ENCODE measurements around the gene OR8A1.

The OR8A1 gene

GRCh38 chr11:124577716-124578427 lies 8.1 kb downstream of the OR8A1 start:
- Histone ChIP-seq H3K27ac (ENCODE audit: low read depth, low read length, poor library complexity, severe bottlenecking) (no peak overlapping the region), H3K9ac (ENCODE audit: low read length) (no peak overlapping the region), H3K36me3 (ENCODE audit: insufficient read depth, low read length) (no peaks in the 10 kb centered on the region), H2AFZ (ENCODE audit: low read length) (no peak overlapping the region), H3F3A (ENCODE audit: insufficient read depth, low read length) (no peaks in the 10 kb centered on the region), H4K20me1 (ENCODE audit: insufficient read depth, low read length) (no peaks in the 10 kb centered on the region), H3K27me3 (ENCODE audit: insufficient read depth, low read length) (no peaks in the 10 kb centered on the region), H3K9me2 (ENCODE audit: low read depth, low read length) (no peaks in the 10 kb centered on the region), H3K9me3 (ENCODE audit: low read length) (no peaks in the 10 kb centered on the region), H3K79me2 (ENCODE audit: insufficient read depth, low read length) (no peaks in the 10 kb centered on the region), H3K4me1 (ENCODE audit: insufficient read depth, low read length, severe bottlenecking) (no peaks in the 10 kb centered on the region), H3K4me3 (ENCODE audit: low read depth, low read length, poor library complexity, severe bottlenecking) (no peak overlapping the region), H3K4me2 (ENCODE audit: low read length) (no peak overlapping the region)
- TF ChIP-seq CTCF (IDR thresholded peaks at IDR 0.05; ENCODE audit: low read length) (no peak), EZH2 (IDR thresholded peaks at IDR 0.05; ENCODE audit: borderline replicate concordance, low read length) (no peak)

- Histone ChIP-seq H3K4me2 (ENCODE audit: low read length) (no peak overlapping the region), H3K4me3 (ENCODE audit: low read depth, low read length, poor library complexity, severe bottlenecking) (no peak overlapping the region), H4K20me1 (ENCODE audit: insufficient read depth, low read length) (no peaks in the 10 kb centered on the region), H3K79me2 (ENCODE audit: insufficient read depth, low read length) (no peaks in the 10 kb centered on the region), H3K9ac (ENCODE audit: low read length) (no peak overlapping the region), H3K36me3 (ENCODE audit: insufficient read depth, low read length) (no peaks in the 10 kb centered on the region), H3K27me3 (ENCODE audit: insufficient read depth, low read length) (no peaks in the 10 kb centered on the region), H3K9me2 (ENCODE audit: low read depth, low read length) (no peaks in the 10 kb centered on the region), H3K27ac (ENCODE audit: low read depth, low read length, poor library complexity, severe bottlenecking) (no peak overlapping the region), H2AFZ (ENCODE audit: low read length) (no peak overlapping the region), H3K4me1 (ENCODE audit: insufficient read depth, low read length, severe bottlenecking) (no peaks in the 10 kb centered on the region), H3K9me3 (ENCODE audit: low read length) (no peaks in the 10 kb centered on the region), H3F3A (ENCODE audit: insufficient read depth, low read length) (no peaks in the 10 kb centered on the region)
- TF ChIP-seq CTCF (IDR thresholded peaks at IDR 0.05; ENCODE audit: low read length) (no peak), EZH2 (IDR thresholded peaks at IDR 0.05; ENCODE audit: borderline replicate concordance, low read length) (no peak)
Observed at GRCh38 chr11:124578761-124579160, 9.0 kb downstream of the OR8A1 start.

GRCh38 chr11:124581817-124582216 lies 12.0 kb downstream of the OR8A1 start:
- H3K27ac ChIP-seq (ENCODE audit: low read depth, low read length, poor library complexity, severe bottlenecking): no peak overlapping the region
- H3K4me1 ChIP-seq (ENCODE audit: insufficient read depth, low read length, severe bottlenecking): no peaks in the 10 kb centered on the region
- H3K9me3 ChIP-seq (ENCODE audit: low read length): no peaks in the 10 kb centered on the region
- H3K36me3 ChIP-seq (ENCODE audit: insufficient read depth, low read length): no peaks in the 10 kb centered on the region
- H4K20me1 ChIP-seq (ENCODE audit: insufficient read depth, low read length): no peaks in the 10 kb centered on the region
- TF ChIP-seq EZH2 (IDR thresholded peaks at IDR 0.05; ENCODE audit: borderline replicate concordance, low read length): no peak
- no peak for TF ChIP-seq CTCF (IDR thresholded peaks at IDR 0.05; ENCODE audit: low read length)
- no peak overlapping the region for H2AFZ ChIP-seq (ENCODE audit: low read length)
- no peaks in the 10 kb centered on the region for H3K9me2 ChIP-seq (ENCODE audit: low read depth, low read length)
- no peaks in the 10 kb centered on the region for H3K27me3 ChIP-seq (ENCODE audit: insufficient read depth, low read length)
- no peaks in the 10 kb centered on the region for H3F3A ChIP-seq (ENCODE audit: insufficient read depth, low read length)
- H3K4me2 ChIP-seq (ENCODE audit: low read length): no peak overlapping the region
- no peaks in the 10 kb centered on the region for H3K79me2 ChIP-seq (ENCODE audit: insufficient read depth, low read length)
- no peak overlapping the region for H3K9ac ChIP-seq (ENCODE audit: low read length)
- H3K4me3 ChIP-seq (ENCODE audit: low read depth, low read length, poor library complexity, severe bottlenecking): no peak overlapping the region
